ENCODE measurements around the gene FNDC3A.

DNA sequence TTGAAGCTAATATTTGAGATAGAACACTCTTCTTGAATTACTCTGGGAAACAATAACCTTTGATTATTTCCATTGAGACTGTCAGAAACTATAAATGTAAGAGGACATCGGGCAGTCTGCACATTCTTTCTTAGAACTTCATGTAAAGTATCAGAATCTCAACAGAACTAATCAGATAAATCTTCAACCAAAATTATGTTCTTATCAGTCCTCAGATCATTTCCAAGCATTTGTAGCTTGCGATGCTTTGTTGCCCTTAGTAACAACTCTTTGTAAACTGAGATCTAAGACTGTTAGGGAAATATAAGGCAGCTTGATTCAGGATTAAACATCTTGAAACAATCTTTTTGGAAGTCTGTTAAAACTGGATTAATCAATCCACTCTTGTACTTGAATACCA is 70.3 kb downstream of the FNDC3A start:
- TF ChIP-seq, protein P1, sequence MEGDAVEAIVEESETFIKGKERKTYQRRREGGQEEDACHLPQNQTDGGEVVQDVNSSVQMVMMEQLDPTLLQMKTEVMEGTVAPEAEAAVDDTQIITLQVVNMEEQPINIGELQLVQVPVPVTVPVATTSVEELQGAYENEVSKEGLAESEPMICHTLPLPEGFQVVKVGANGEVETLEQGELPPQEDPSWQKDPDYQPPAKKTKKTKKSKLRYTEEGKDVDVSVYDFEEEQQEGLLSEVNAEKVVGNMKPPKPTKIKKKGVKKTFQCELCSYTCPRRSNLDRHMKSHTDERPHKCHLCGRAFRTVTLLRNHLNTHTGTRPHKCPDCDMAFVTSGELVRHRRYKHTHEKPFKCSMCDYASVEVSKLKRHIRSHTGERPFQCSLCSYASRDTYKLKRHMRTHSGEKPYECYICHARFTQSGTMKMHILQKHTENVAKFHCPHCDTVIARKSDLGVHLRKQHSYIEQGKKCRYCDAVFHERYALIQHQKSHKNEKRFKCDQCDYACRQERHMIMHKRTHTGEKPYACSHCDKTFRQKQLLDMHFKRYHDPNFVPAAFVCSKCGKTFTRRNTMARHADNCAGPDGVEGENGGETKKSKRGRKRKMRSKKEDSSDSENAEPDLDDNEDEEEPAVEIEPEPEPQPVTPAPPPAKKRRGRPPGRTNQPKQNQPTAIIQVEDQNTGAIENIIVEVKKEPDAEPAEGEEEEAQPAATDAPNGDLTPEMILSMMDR (conservative IDR thresholded peaks at IDR 0.05 in 1 of 2, IDR thresholded peaks at IDR 0.05 in 1 of 2; ENCODE audit: extremely low read depth in 1 of 2, insufficient read depth in 1 of 2, low read depth in 1 of 2, low read length in 2 of 2): no peak
- no peak for TF ChIP-seq EZH2 (IDR thresholded peaks at IDR 0.05; ENCODE audit: borderline replicate concordance, low read length)
